ENCODE data around the gene FGL2.
"Not testable (repeated sequence)": the region's sequence is repeated elsewhere in the genome, so short reads cannot be mapped to it uniquely, and the experiment has no call there.

FGL2 gene

GRCh38 chr7:77181734-77182133 lies 17.9 kb downstream of the FGL2 start:
- H3K4me2 ChIP-seq (ENCODE audit: low read length) = no peak overlapping the region
- TF ChIP-seq, protein P1, sequence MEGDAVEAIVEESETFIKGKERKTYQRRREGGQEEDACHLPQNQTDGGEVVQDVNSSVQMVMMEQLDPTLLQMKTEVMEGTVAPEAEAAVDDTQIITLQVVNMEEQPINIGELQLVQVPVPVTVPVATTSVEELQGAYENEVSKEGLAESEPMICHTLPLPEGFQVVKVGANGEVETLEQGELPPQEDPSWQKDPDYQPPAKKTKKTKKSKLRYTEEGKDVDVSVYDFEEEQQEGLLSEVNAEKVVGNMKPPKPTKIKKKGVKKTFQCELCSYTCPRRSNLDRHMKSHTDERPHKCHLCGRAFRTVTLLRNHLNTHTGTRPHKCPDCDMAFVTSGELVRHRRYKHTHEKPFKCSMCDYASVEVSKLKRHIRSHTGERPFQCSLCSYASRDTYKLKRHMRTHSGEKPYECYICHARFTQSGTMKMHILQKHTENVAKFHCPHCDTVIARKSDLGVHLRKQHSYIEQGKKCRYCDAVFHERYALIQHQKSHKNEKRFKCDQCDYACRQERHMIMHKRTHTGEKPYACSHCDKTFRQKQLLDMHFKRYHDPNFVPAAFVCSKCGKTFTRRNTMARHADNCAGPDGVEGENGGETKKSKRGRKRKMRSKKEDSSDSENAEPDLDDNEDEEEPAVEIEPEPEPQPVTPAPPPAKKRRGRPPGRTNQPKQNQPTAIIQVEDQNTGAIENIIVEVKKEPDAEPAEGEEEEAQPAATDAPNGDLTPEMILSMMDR (IDR thresholded peaks at IDR 0.05) = no peak
- no peak overlapping the region for H2AFZ ChIP-seq
- H3K36me3 ChIP-seq (ENCODE audit: control insufficient read depth, insufficient read depth, low read length) = no peaks in the 10 kb centered on the region
- no peaks in the 10 kb centered on the region for H3K9me3 ChIP-seq (ENCODE audit: control insufficient read depth, low read length)
- H3K4me1 ChIP-seq = no peaks in the 10 kb centered on the region
- H3K9ac ChIP-seq = no peak overlapping the region
- no peak overlapping the region for H3K27ac ChIP-seq
- H3K79me2 ChIP-seq = no peaks in the 10 kb centered on the region
- no peaks in the 10 kb centered on the region for H3K27me3 ChIP-seq (ENCODE audit: control insufficient read depth, insufficient read depth, low read length)
- H3K4me3 ChIP-seq (ENCODE audit: low read depth, low read length) = no peak overlapping the region

- Histone ChIP-seq H3K79me2 (no peaks in the 10 kb centered on the region), H3K27ac (no peak overlapping the region), H3K4me1 (no peaks in the 10 kb centered on the region), H3K9ac (no peak overlapping the region), H3K4me2 (ENCODE audit: low read length) (no peak overlapping the region), H3K36me3 (ENCODE audit: control insufficient read depth, insufficient read depth, low read length) (no peaks in the 10 kb centered on the region), H3K4me3 (ENCODE audit: low read depth, low read length) (no peak overlapping the region), H2AFZ (no peak overlapping the region), H3K27me3 (ENCODE audit: control insufficient read depth, insufficient read depth, low read length) (no peaks in the 10 kb centered on the region), H3K9me3 (ENCODE audit: control insufficient read depth, low read length) (no peaks in the 10 kb centered on the region)
- TF ChIP-seq, protein P1 (IDR thresholded peaks at IDR 0.05) = no peak
These were observed 18.5 kb downstream of the FGL2 start for GRCh38 chr7:77181015-77181595.

GRCh38 chr7:77178024-77178423 lies 21.6 kb downstream of the FGL2 start:
- not testable (repeated sequence) for H3K4me3 ChIP-seq (ENCODE audit: low read depth, low read length); H3K4me1 ChIP-seq; H3K27me3 ChIP-seq (ENCODE audit: control insufficient read depth, insufficient read depth, low read length); H3K9me3 ChIP-seq (ENCODE audit: control insufficient read depth, low read length); H2AFZ ChIP-seq; H3K27ac ChIP-seq; H3K9ac ChIP-seq; H3K79me2 ChIP-seq; H3K36me3 ChIP-seq (ENCODE audit: control insufficient read depth, insufficient read depth, low read length); H3K4me2 ChIP-seq (ENCODE audit: low read length)

GRCh38 chr7:77177321-77177904 lies 22.2 kb downstream of the FGL2 start:
- H3K27me3 ChIP-seq (ENCODE audit: control insufficient read depth, insufficient read depth, low read length); H3K4me3 ChIP-seq (ENCODE audit: low read depth, low read length); H3K27ac ChIP-seq; H3K36me3 ChIP-seq (ENCODE audit: control insufficient read depth, insufficient read depth, low read length); H3K9me3 ChIP-seq (ENCODE audit: control insufficient read depth, low read length); H3K9ac ChIP-seq; H3K4me2 ChIP-seq (ENCODE audit: low read length); H2AFZ ChIP-seq; H3K79me2 ChIP-seq; H3K4me1 ChIP-seq: not testable (repeated sequence)

DNA sequence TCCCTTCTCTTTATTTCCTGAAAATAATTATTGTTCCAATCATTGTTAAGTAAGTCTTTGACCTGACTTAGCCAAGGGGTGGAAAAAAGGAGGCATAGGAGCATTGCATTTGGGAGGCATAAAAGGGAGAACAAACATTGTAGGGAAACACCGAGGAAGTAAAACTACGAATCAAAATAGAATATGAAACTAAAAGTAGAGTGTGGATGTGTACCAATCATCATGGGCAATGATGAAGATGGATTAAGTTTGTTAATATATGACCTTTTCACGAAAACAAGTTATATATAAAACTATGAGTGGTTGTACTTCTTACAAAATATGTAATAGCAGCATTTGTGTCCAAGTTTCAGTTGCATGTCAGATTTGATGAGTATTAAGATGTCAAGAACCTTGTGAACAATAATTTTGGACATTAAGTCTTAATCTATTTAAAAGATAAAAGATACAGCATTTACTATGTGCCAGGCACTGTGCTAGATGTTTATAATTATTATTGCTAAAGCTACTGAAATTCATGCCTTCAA lies 24.3 kb downstream of the FGL2 start:
- not testable (repeated sequence) for H3K36me3 ChIP-seq (ENCODE audit: control insufficient read depth, insufficient read depth, low read length); H3K27me3 ChIP-seq (ENCODE audit: control insufficient read depth, insufficient read depth, low read length); H3K9ac ChIP-seq; H3K4me3 ChIP-seq (ENCODE audit: low read depth, low read length); H3K27ac ChIP-seq; H3K4me2 ChIP-seq (ENCODE audit: low read length); H3K79me2 ChIP-seq; H3K4me1 ChIP-seq; H3K9me3 ChIP-seq (ENCODE audit: control insufficient read depth, low read length); H2AFZ ChIP-seq

DNA sequence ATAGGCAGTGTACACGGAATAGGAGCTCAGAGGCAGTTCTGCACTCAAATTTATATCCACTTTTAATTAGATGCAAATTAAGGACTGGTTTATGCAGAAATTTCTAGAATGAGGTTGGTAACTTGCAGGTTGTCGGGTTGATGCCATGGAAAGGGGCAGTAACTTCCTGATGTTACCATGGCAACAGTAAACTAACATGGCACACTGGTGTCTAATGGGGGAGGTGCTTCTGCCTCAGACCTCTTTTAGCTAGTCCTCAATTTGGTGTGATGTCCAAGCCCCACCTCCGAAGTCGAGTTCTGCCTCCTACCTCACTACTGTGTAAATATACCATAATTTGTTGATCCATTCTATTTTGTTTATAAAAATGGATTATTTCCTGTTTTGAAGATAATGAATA lies 25.2 kb downstream of the FGL2 start:
- not testable (repeated sequence) for H2AFZ ChIP-seq; H3K4me3 ChIP-seq (ENCODE audit: low read depth, low read length); H3K27ac ChIP-seq; H3K79me2 ChIP-seq; H3K9me3 ChIP-seq (ENCODE audit: control insufficient read depth, low read length); H3K27me3 ChIP-seq (ENCODE audit: control insufficient read depth, insufficient read depth, low read length); H3K36me3 ChIP-seq (ENCODE audit: control insufficient read depth, insufficient read depth, low read length); H3K4me2 ChIP-seq (ENCODE audit: low read length); H3K4me1 ChIP-seq; H3K9ac ChIP-seq

- H3K4me3 ChIP-seq (ENCODE audit: low read depth, low read length); H3K79me2 ChIP-seq; H3K9ac ChIP-seq; H3K36me3 ChIP-seq (ENCODE audit: control insufficient read depth, insufficient read depth, low read length); H3K27me3 ChIP-seq (ENCODE audit: control insufficient read depth, insufficient read depth, low read length); H3K9me3 ChIP-seq (ENCODE audit: control insufficient read depth, low read length); H3K27ac ChIP-seq; H3K4me1 ChIP-seq; H2AFZ ChIP-seq; H3K4me2 ChIP-seq (ENCODE audit: low read length): not testable (repeated sequence)
These were observed 27.0 kb downstream of the FGL2 start for GRCh38 chr7:77172437-77173172.

GRCh38 chr7:77171073-77171472 lies 28.5 kb downstream of the FGL2 start:
- not testable (repeated sequence) for H3K9me3 ChIP-seq (ENCODE audit: control insufficient read depth, low read length); H3K4me1 ChIP-seq; H3K9ac ChIP-seq; H3K79me2 ChIP-seq; H3K36me3 ChIP-seq (ENCODE audit: control insufficient read depth, insufficient read depth, low read length); H3K27ac ChIP-seq; H2AFZ ChIP-seq; H3K4me3 ChIP-seq (ENCODE audit: low read depth, low read length); H3K4me2 ChIP-seq (ENCODE audit: low read length); H3K27me3 ChIP-seq (ENCODE audit: control insufficient read depth, insufficient read depth, low read length)

Data from parathyroid adenoma (tissue), 2 donors.